Uterus (tissue), 4 donors: Measurements from ENCODE around the gene TIMM13. TPM values are rescaled to one million over a fixed set of nuclear protein-coding genes. Genes with fewer than 3 reads are reported as not detected.

Experiments used
- DNase-seq, 2 donors: peaks; one replicate each; pipeline ENCODE4 v3.0.0-alpha.2; 2019 to 2020
- H3K27ac ChIP-seq, 2 donors: fragments of 200-600 bp; sonication (generic); 1 replicate in 1 of 2; 2 replicates in 1 of 2; pipeline ENCODE4 v1.5.1; 2016 to 2018
- H3K27me3 ChIP-seq, 2 donors: fragments of 200-600 bp; sonication (generic); one replicate each; pipeline ENCODE4 v1.5.1; 2018 to 2019; ENCODE audit warnings: control low read depth in 1 of 2
- H3K36me3 ChIP-seq, 2 donors: fragments of 200-600 bp; sonication (generic); one replicate each; pipeline ENCODE4 v1.5.1; 2019; ENCODE audit warnings: control low read depth in 1 of 2
- H3K4me1 ChIP-seq, 2 donors: fragments of 200-600 bp; sonication (generic); one replicate each; pipeline ENCODE4 v1.5.1; 2018 to 2019; ENCODE audit warnings: control low read depth in 1 of 2
- H3K4me3 ChIP-seq, 2 donors: fragments of 200-600 bp; sonication (generic); 1 replicate in 1 of 2; 2 replicates in 1 of 2; pipeline ENCODE4 v1.5.1; 2018 to 2019; ENCODE audit warnings: mild to moderate bottlenecking in 1 of 2
- H3K9me3 ChIP-seq, 2 donors: fragments of 200-600 bp; sonication (generic); one replicate each; pipeline ENCODE4 v1.5.1; 2019; ENCODE audit warnings: control low read depth in 1 of 2
- POLR2A ChIP-seq, 2 donors: fragments of 450-650 bp; IDR thresholded peaks; one replicate each; pipeline ENCODE4 v1.6.1; 2016; ENCODE audit warnings: antibody characterized with exemption in 2 of 2, mild to moderate bottlenecking in 1 of 2, moderate library complexity in 1 of 2
- intact Hi-C: fragments of 100-400 bp; cut with DNase I; formaldehyde crosslinking; loops from one replicate; pipeline ENCODE4 v1.15.1; 2023; ENCODE audit warnings: low total_unique reads
- total RNA-seq, 4 donors: library from RNA; depleted of rRNA in 3 of 4; stranded (reverse); fragments of >200 nt in 3 of 4; gene quantifications; one replicate each; pipeline versions ENCODE4 v1.1.0 to v1.2.4, GENCODE V29; 2014 to 2023
- TF ChIP-seq, protein P1 (sequence below), 4 experiments: fragments of 200-600 bp in 2 of 4; fragments of 450-650 bp in 2 of 4; sonication (generic) in 2 of 4; IDR thresholded peaks; one replicate each; pipeline ENCODE4 v1.5.1; 2016 to 2019; ENCODE audit warnings: antibody characterized with exemption in 4 of 4, mild to moderate bottlenecking in 2 of 4, moderate library complexity in 1 of 4
- donor health status: DM: yes; HTN: yes; CAD: no.

The TIMM13 gene
- total RNA-seq, 4 donors from 2014 or later: 6.5 to 53.8 (median 31.9) TPM

DNA sequence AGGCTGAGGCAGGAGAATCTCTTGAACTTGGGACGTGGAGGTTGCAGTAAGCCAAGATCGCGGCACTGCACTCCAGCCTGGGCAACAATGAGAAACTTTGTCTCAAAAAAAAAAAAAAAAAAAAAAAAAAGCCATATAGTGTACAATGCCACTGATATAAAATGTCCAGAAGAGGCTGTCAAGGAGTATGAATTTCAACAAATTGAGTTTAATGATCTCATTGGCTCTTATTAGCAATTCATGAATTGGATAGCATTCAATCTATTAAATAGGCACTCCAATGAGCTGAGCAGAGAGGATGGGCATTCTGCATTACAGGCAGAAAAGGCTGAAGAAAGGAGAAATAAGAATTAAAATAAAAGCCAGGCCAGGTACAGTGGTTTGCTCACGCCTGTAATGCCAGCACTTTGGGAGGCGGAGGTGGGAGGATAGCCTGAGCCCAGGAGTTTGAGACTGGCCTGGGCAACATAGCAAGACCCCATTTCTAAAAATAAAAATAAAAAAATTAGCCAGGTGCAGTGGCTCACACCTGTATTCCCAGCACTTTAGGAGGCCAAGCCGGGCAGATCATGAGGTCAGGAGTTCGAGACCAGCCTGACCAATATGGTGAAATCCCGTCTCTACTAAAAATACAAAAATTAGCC lies 30.1 kb upstream of the TIMM13 start:
- intact Hi-C loops: no loop called here
- DNase-seq: no peak
- Histone ChIP-seq H3K27ac (peak overlapping the region; percentile 61 to 83), H3K4me3 (peak overlapping the region; percentile 28 to 29), H3K9me3 (no peaks in the 10 kb centered on the region), H3K4me1 (peaks cover 0 to 18% of the 10 kb centered on the region in 2 donors), H3K27me3 (no peaks in the 10 kb centered on the region), H3K36me3 (no peaks in the 10 kb centered on the region)
- no peak for TF ChIP-seq POLR2A (IDR thresholded peaks at IDR 0.05)
- TF ChIP-seq, protein P1, sequence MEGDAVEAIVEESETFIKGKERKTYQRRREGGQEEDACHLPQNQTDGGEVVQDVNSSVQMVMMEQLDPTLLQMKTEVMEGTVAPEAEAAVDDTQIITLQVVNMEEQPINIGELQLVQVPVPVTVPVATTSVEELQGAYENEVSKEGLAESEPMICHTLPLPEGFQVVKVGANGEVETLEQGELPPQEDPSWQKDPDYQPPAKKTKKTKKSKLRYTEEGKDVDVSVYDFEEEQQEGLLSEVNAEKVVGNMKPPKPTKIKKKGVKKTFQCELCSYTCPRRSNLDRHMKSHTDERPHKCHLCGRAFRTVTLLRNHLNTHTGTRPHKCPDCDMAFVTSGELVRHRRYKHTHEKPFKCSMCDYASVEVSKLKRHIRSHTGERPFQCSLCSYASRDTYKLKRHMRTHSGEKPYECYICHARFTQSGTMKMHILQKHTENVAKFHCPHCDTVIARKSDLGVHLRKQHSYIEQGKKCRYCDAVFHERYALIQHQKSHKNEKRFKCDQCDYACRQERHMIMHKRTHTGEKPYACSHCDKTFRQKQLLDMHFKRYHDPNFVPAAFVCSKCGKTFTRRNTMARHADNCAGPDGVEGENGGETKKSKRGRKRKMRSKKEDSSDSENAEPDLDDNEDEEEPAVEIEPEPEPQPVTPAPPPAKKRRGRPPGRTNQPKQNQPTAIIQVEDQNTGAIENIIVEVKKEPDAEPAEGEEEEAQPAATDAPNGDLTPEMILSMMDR (IDR thresholded peaks at IDR 0.05): no peak

DNA sequence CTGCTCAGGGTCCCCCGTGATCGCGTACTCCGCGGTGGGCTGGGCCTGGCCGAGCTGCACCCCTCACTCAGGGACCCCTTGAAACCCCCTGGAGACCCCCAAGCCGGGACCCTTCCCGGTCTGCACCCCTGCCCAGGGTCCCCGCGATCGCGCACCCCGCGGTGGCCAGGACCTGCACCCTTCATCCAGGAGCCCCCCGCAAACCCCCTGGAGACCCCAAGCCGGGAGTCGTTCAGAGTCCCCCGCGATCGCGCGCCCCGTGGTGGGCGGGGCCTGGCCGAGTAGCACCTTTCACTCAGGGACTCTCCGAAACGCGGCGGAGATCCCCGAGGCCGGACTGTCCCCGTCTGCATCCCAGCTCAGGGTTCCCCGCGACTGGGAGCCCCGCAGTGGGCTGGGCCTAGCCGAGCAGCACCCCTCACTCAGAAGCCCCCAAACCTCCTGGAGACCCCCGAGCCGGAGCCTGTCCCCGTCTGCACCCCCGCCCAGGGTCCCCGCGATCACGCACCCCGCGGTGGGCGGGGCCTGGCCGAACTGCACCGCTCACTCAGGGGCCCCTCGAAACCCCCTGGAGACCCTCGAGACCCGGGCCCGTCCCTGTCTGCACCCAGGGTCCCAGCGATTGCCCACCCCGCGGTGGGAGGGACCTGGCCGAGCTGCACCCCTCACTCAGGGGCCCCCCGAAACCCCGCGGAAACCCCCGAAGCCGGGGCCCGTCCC lies 28.6 kb upstream of the TIMM13 start:
- Histone ChIP-seq H3K4me3 (peak overlapping the region; percentile 59 to 100), H3K36me3 (no peaks in the 10 kb centered on the region), H3K27me3 (no peaks in the 10 kb centered on the region), H3K9me3 (no peaks in the 10 kb centered on the region), H3K4me1 (peaks cover 0 to 13% of the 10 kb centered on the region in 2 donors), H3K27ac (peak overlapping the region; percentile 43 to 83)
- peak in 1 of 2 donors; percentile 42 for DNase-seq
- no peak for TF ChIP-seq POLR2A (IDR thresholded peaks at IDR 0.05)
- TF ChIP-seq, protein P1 (IDR thresholded peaks at IDR 0.05): no peak
- intact Hi-C loops: no loop called here

DNA sequence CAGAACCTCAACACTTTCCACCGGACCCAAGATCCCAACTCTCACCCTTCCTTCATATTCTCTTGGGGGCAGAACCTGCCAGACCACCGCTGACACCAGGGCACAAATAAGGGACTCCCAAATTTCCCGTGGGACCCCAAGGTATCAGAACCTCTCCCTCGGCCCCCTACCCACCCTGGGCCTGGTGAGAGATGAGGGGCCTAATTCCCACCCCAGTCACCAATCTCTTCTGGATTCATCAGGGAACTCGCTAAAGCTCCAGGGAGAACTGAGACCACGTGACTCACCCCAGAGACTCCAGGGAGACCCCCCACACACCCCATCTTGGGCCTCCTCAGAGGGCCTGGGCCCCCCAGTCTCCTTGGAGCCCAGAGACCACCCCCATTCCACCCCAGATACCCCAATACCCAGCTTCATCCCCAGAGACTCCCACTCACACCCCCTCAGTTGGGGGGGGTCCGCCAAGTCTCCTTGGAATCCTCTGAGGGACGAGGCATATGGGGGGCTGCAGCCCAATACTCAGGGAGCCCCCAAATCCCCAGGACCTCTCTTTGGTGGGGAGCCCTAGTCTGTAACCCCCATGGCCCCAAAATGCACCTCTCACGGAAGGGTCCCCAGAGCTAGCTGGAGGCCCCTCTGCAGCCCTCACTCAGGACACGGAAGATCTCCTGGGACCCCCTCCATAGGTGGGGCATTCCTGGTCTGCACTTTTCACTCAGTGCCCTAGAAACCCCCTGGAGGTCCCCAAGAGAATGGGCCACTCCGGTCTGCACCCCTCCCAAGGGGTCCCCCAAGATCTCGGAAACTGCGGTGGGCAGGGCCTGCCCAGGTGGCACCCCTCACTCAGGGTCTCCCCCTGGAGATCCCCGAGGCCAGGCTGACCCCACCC lies 27.8 kb upstream of the TIMM13 start:
- peaks cover 0 to 13% of the 10 kb centered on the region in 2 donors for H3K4me1 ChIP-seq
- H3K27me3 ChIP-seq: no peaks in the 10 kb centered on the region
- TF ChIP-seq, protein P1 (IDR thresholded peaks at IDR 0.05): no peak
- no peak for TF ChIP-seq POLR2A (IDR thresholded peaks at IDR 0.05)
- H3K9me3 ChIP-seq: no peaks in the 10 kb centered on the region
- H3K27ac ChIP-seq: no peak overlapping the region
- intact Hi-C loops: no loop called here
- no peaks in the 10 kb centered on the region for H3K36me3 ChIP-seq
- no peak for DNase-seq
- H3K4me3 ChIP-seq: peak overlapping the region in 1 of 2 donors; percentile 100

DNA sequence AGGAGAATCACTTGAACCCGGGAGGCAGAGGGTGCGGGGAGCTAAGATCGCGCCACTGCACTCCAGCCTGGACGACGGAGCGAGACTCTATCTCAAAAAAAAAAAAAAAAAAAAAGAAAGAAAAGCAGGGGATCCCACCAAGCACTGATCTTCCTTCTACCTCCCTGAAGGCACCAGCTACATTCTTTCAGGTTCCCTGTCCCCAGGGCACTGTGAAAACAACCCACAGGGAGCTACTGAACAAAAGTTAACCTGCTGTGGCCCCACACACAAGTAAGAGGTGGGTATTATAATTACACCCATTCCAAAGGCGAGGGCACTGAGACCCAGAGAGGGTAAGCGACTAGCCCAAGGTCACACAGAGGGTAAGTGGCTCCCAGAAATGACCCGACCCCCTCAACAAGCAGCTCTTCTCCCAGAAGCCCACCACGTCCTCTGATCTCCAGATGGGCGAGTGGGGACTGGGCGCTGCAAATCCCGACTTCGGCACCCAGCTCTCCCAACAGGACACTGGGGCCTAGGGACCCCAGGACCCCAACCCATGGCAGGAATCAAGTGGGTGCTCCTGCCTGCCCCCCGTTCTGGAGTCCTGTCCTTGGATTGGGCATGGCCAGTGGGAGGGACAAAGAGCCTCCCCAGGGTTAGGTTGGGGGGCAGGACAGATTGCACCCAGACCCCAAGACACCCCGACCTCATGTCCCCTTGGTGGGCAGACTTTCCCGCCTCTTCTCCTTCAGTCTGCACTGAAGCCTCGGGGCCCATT lies 27.0 kb upstream of the TIMM13 start:
- Histone ChIP-seq H3K4me1 (peaks cover 0 to 13% of the 10 kb centered on the region in 2 donors), H3K27ac (no peak overlapping the region), H3K9me3 (no peaks in the 10 kb centered on the region), H3K36me3 (no peaks in the 10 kb centered on the region), H3K27me3 (no peaks in the 10 kb centered on the region), H3K4me3 (no peak overlapping the region)
- no peak for DNase-seq
- no peak for TF ChIP-seq POLR2A (IDR thresholded peaks at IDR 0.05)
- TF ChIP-seq, protein P1 (IDR thresholded peaks at IDR 0.05): no peak
- intact Hi-C loops: no loop called here
